Mammary epithelial cell (primary cell): Measurements from ENCODE around the gene INO80D.

Source experiments
- CTCF ChIP-seq, 2 donors: IDR thresholded peaks in 1 of 2; conservative IDR thresholded peaks in 1 of 2; 2 replicates each; pipeline ENCODE4 v1.5.1; 2011 to 2012; ENCODE audit warnings: inconsistent platforms in 2 of 2, low read length in 2 of 2, mild to moderate bottlenecking in 2 of 2, control low read depth in 1 of 2, low read depth in 1 of 2; ENCODE audit not compliant: insufficient read depth in 1 of 2; ENCODE audit errors: extremely low read depth in 1 of 2
- EZH2 ChIP-seq: IDR thresholded peaks from 2 replicates; pipeline ENCODE4 v1.6.1; 2012; ENCODE audit warnings: low read length, inconsistent platforms, borderline replicate concordance

GRCh38 chr2:205954707-205955106 lies 131.3 kb downstream of the INO80D start:
- TF ChIP-seq CTCF (conservative IDR thresholded peaks at IDR 0.05 in 1 of 2, IDR thresholded peaks at IDR 0.05 in 1 of 2; ENCODE audit: extremely low read depth in 1 of 2, insufficient read depth in 1 of 2, low read depth in 1 of 2, low read length in 2 of 2): no peak
- TF ChIP-seq EZH2: no peak
